ENCODE data around the gene LSM7. TPM values are rescaled to one million over a fixed set of nuclear protein-coding genes. Genes with fewer than 3 reads are reported as not detected.

The LSM7 gene
- total and polyA plus RNA-seq, 2 experiments from 2014 or later: 299 to 409 TPM

DNA sequence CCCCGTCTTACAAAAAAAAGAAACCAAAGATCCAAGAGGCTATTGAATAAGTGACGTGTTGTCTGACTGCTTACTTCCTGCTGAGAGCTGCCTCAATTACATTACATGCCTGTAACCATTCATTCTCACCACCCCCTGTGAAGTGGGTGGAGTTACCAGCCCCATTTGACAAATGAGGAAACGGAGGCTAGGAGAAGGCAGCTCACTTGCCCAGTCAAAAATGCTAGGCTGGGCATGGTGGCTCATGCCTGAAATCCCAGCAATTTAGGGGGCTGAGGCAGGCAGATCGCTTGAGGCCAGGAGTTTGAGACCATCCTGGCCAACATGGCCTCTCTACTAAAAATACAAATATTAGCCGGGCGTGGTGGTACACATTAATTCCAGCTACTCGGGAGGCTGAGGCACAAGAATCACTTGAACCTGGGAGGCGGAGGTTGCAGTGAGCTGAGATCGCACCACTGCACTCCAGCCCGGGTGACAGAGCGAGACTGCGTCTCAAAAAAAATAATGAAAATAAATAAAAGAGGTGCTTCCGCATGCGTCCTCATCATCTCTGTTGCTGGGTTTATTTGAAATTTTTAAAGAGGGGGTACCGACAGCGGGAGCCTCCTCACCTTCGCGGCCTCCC is 499 bp downstream of the LSM7 start:
- peaks cover 31% of the 10 kb centered on the region for H3K36me3 Mint-ChIP-seq (ENCODE audit: low read depth)
- no peaks in the 10 kb centered on the region for H3K36me3 ChIP-seq (ENCODE audit: insufficient read depth)
- 0 out of 2 replicates have a peak, but pooled peaks cover 3% of the 10 kb centered on the region for H3F3A ChIP-seq (replicated peaks; ENCODE audit: low read depth)
- peak overlapping the region; percentile 97 for H3K4me3 Mint-ChIP-seq
- H3K9me3 Mint-ChIP-seq: peaks cover 3% of the 10 kb centered on the region; the same call in 1 of the 3 replicates
- peak overlapping the region; percentile 78 for H3K27ac ChIP-seq (ENCODE audit: low read depth)
- DNase-seq (ENCODE audit: low spot score): peak; percentile 82
- no peaks in the 10 kb centered on the region for H3K27me3 ChIP-seq (ENCODE audit: insufficient read depth)
- peaks cover 21% of the 10 kb centered on the region for H3K4me1 ChIP-seq (ENCODE audit: insufficient read depth)
- H3K4me2 ChIP-seq: peak overlapping the region; percentile 93
- peaks cover 68% of the 10 kb centered on the region for H3K79me2 ChIP-seq (replicated peaks; ENCODE audit: insufficient read depth)
- H3K9me2 ChIP-seq (ENCODE audit: insufficient read depth): no peaks in the 10 kb centered on the region
- H4K20me1 ChIP-seq (replicated peaks; ENCODE audit: insufficient read depth): peaks cover 10% of the 10 kb centered on the region; the same call in 1 of the 2 replicates
- peak overlapping the region; percentile 93 for H2AFZ ChIP-seq
- TF ChIP-seq ZNF331 (CRISPR knock-in tag; IDR thresholded peaks at IDR 0.05; ENCODE audit: low read depth): no peak
- no peak; the same call in 1 of the 2 replicates for TF ChIP-seq CREB1 (CRISPR knock-in tag; IDR thresholded peaks at IDR 0.05; ENCODE audit: low read depth)
- TF ChIP-seq, protein P1, sequence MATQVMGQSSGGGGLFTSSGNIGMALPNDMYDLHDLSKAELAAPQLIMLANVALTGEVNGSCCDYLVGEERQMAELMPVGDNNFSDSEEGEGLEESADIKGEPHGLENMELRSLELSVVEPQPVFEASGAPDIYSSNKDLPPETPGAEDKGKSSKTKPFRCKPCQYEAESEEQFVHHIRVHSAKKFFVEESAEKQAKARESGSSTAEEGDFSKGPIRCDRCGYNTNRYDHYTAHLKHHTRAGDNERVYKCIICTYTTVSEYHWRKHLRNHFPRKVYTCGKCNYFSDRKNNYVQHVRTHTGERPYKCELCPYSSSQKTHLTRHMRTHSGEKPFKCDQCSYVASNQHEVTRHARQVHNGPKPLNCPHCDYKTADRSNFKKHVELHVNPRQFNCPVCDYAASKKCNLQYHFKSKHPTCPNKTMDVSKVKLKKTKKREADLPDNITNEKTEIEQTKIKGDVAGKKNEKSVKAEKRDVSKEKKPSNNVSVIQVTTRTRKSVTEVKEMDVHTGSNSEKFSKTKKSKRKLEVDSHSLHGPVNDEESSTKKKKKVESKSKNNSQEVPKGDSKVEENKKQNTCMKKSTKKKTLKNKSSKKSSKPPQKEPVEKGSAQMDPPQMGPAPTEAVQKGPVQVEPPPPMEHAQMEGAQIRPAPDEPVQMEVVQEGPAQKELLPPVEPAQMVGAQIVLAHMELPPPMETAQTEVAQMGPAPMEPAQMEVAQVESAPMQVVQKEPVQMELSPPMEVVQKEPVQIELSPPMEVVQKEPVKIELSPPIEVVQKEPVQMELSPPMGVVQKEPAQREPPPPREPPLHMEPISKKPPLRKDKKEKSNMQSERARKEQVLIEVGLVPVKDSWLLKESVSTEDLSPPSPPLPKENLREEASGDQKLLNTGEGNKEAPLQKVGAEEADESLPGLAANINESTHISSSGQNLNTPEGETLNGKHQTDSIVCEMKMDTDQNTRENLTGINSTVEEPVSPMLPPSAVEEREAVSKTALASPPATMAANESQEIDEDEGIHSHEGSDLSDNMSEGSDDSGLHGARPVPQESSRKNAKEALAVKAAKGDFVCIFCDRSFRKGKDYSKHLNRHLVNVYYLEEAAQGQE (IDR thresholded peaks at IDR 0.05; ENCODE audit: unreplicated experiment): no peak
- TF ChIP-seq, protein P2, sequence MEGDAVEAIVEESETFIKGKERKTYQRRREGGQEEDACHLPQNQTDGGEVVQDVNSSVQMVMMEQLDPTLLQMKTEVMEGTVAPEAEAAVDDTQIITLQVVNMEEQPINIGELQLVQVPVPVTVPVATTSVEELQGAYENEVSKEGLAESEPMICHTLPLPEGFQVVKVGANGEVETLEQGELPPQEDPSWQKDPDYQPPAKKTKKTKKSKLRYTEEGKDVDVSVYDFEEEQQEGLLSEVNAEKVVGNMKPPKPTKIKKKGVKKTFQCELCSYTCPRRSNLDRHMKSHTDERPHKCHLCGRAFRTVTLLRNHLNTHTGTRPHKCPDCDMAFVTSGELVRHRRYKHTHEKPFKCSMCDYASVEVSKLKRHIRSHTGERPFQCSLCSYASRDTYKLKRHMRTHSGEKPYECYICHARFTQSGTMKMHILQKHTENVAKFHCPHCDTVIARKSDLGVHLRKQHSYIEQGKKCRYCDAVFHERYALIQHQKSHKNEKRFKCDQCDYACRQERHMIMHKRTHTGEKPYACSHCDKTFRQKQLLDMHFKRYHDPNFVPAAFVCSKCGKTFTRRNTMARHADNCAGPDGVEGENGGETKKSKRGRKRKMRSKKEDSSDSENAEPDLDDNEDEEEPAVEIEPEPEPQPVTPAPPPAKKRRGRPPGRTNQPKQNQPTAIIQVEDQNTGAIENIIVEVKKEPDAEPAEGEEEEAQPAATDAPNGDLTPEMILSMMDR (conservative IDR thresholded peaks at IDR 0.05; ENCODE audit: low read depth in 2 of 2): no peak
- TF ChIP-seq POLR2AphosphoS5 (IDR thresholded peaks at IDR 0.05; ENCODE audit: low read depth): no peak
- TF ChIP-seq ZNF114 (CRISPR knock-in tag; IDR thresholded peaks at IDR 0.05): no peak
- TF ChIP-seq, protein P3, sequence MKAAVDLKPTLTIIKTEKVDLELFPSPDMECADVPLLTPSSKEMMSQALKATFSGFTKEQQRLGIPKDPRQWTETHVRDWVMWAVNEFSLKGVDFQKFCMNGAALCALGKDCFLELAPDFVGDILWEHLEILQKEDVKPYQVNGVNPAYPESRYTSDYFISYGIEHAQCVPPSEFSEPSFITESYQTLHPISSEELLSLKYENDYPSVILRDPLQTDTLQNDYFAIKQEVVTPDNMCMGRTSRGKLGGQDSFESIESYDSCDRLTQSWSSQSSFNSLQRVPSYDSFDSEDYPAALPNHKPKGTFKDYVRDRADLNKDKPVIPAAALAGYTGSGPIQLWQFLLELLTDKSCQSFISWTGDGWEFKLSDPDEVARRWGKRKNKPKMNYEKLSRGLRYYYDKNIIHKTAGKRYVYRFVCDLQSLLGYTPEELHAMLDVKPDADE (IDR thresholded peaks at IDR 0.05): no peak
- no peak for TF ChIP-seq EZH2 (IDR thresholded peaks at IDR 0.05; ENCODE audit: low read depth, unreplicated experiment)
- TF ChIP-seq JUNB (IDR thresholded peaks at IDR 0.05; ENCODE audit: unreplicated experiment): no peak
- TF ChIP-seq, protein P4, sequence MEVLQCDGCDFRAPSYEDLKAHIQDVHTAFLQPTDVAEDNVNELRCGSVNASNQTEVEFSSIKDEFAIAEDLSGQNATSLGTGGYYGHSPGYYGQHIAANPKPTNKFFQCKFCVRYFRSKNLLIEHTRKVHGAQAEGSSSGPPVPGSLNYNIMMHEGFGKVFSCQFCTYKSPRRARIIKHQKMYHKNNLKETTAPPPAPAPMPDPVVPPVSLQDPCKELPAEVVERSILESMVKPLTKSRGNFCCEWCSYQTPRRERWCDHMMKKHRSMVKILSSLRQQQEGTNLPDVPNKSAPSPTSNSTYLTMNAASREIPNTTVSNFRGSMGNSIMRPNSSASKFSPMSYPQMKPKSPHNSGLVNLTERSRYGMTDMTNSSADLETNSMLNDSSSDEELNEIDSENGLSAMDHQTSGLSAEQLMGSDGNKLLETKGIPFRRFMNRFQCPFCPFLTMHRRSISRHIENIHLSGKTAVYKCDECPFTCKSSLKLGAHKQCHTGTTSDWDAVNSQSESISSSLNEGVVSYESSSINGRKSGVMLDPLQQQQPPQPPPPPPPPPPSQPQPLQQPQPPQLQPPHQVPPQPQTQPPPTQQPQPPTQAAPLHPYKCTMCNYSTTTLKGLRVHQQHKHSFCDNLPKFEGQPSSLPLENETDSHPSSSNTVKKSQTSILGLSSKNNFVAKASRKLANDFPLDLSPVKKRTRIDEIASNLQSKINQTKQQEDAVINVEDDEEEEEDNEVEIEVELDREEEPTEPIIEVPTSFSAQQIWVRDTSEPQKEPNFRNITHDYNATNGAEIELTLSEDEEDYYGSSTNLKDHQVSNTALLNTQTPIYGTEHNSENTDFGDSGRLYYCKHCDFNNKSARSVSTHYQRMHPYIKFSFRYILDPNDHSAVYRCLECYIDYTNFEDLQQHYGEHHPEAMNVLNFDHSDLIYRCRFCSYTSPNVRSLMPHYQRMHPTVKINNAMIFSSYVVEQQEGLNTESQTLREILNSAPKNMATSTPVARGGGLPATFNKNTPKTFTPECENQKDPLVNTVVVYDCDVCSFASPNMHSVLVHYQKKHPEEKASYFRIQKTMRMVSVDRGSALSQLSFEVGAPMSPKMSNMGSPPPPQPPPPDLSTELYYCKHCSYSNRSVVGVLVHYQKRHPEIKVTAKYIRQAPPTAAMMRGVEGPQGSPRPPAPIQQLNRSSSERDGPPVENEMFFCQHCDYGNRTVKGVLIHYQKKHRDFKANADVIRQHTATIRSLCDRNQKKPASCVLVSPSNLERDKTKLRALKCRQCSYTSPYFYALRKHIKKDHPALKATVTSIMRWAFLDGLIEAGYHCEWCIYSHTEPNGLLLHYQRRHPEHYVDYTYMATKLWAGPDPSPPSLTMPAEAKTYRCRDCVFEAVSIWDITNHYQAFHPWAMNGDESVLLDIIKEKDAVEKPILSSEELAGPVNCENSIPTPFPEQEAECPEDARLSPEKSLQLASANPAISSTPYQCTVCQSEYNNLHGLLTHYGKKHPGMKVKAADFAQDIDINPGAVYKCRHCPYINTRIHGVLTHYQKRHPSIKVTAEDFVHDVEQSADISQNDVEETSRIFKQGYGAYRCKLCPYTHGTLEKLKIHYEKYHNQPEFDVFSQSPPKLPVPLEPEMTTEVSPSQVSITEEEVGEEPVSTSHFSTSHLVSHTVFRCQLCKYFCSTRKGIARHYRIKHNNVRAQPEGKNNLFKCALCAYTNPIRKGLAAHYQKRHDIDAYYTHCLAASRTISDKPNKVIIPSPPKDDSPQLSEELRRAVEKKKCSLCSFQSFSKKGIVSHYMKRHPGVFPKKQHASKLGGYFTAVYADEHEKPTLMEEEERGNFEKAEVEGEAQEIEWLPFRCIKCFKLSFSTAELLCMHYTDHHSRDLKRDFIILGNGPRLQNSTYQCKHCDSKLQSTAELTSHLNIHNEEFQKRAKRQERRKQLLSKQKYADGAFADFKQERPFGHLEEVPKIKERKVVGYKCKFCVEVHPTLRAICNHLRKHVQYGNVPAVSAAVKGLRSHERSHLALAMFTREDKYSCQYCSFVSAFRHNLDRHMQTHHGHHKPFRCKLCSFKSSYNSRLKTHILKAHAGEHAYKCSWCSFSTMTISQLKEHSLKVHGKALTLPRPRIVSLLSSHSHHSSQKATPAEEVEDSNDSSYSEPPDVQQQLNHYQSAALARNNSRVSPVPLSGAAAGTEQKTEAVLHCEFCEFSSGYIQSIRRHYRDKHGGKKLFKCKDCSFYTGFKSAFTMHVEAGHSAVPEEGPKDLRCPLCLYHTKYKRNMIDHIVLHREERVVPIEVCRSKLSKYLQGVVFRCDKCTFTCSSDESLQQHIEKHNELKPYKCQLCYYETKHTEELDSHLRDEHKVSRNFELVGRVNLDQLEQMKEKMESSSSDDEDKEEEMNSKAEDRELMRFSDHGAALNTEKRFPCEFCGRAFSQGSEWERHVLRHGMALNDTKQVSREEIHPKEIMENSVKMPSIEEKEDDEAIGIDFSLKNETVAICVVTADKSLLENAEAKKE (CRISPR knock-in tag; IDR thresholded peaks at IDR 0.05): no peak
- no peak for TF ChIP-seq STAT1 (IDR thresholded peaks at IDR 0.05; ENCODE audit: unreplicated experiment)
- no peak for TF ChIP-seq NANOG (IDR thresholded peaks at IDR 0.05; ENCODE audit: borderline replicate concordance)
- no peak for TF ChIP-seq EZH2phosphoT487 (IDR thresholded peaks at IDR 0.05; ENCODE audit: unreplicated experiment)
- peak overlapping the region; percentile 97 for H3K27ac Mint-ChIP-seq
- H3K4me3 ChIP-seq: peak overlapping the region; percentile 93
- H3K27me3 Mint-ChIP-seq (ENCODE audit: insufficient read depth, low read depth, poor library complexity): peaks cover 39% of the 10 kb centered on the region
- H3K4me1 Mint-ChIP-seq: peaks cover 44% of the 10 kb centered on the region
- ATAC-seq: peak; percentile 60

Data from GM23338 (cell line).